ENCODE measurements around the gene ONECUT3. TPM values are rescaled to one million over a fixed set of nuclear protein-coding genes. Genes with fewer than 3 reads are reported as not detected.

The ONECUT3 gene
- total RNA-seq, 1 experiment from 2014 or later: 20.0 TPM

GRCh38 chr19:1763648-1764639 is 10.6 kb downstream of the ONECUT3 start:
- H3K4me3 Mint-ChIP-seq (ENCODE audit: low read depth, unreplicated experiment): no peak overlapping the region
- no peak overlapping the region for H3K27ac Mint-ChIP-seq (ENCODE audit: unreplicated experiment)
- BruUV-seq (replicated peaks): no TSS peak
- DNase-seq: no peak
- no peaks in the 10 kb centered on the region for H3K4me1 Mint-ChIP-seq (ENCODE audit: low read depth, unreplicated experiment)
- H3K36me3 Mint-ChIP-seq (ENCODE audit: insufficient read depth, unreplicated experiment): peaks cover 42% of the 10 kb centered on the region
- no peaks in the 10 kb centered on the region for H3K9me3 Mint-ChIP-seq (ENCODE audit: low read depth, unreplicated experiment)
- H3K27me3 Mint-ChIP-seq (ENCODE audit: unreplicated experiment): no peaks in the 10 kb centered on the region
- TF ChIP-seq CTCF (IDR thresholded peaks at IDR 0.05; ENCODE audit: unreplicated experiment): no peak
- intact Hi-C loops (cut with micrococcal nuclease; ENCODE audit: unreplicated experiment): no loop called here
- CTCF ChIA-PET: no interaction called here

GRCh38 chr19:1764729-1765128 is 11.4 kb downstream of the ONECUT3 start:
- no peaks in the 10 kb centered on the region for H3K4me1 Mint-ChIP-seq (ENCODE audit: low read depth, unreplicated experiment)
- CTCF ChIA-PET: interaction anchor here (0.8 kb wide), 1 partner anchor 91 kb away, joined by 5 read pairs; no protein-coding TSS in a partner anchor

GRCh38 chr19:1765232-1765903 is 12.1 kb downstream of the ONECUT3 start:
- Mint-ChIP-seq H3K4me3 (ENCODE audit: low read depth, unreplicated experiment) (no peak overlapping the region), H3K27me3 (ENCODE audit: unreplicated experiment) (no peaks in the 10 kb centered on the region), H3K27ac (ENCODE audit: unreplicated experiment) (no peak overlapping the region), H3K36me3 (ENCODE audit: insufficient read depth, unreplicated experiment) (peaks cover 48% of the 10 kb centered on the region), H3K9me3 (ENCODE audit: low read depth, unreplicated experiment) (no peaks in the 10 kb centered on the region), H3K4me1 (ENCODE audit: low read depth, unreplicated experiment) (no peaks in the 10 kb centered on the region)
- TF ChIP-seq CTCF (IDR thresholded peaks at IDR 0.05; ENCODE audit: unreplicated experiment): no peak
- no peak for DNase-seq
- BruUV-seq (replicated peaks): no TSS peak
- CTCF ChIA-PET: interaction anchor here (0.8 kb wide), 1 partner anchor 92 kb away, joined by 5 read pairs; no protein-coding TSS in a partner anchor
- intact Hi-C loops (cut with micrococcal nuclease; ENCODE audit: unreplicated experiment): no loop called here

More at GRCh38 chr19:1764729-1765128, 11.4 kb downstream of the ONECUT3 start:
- H3K9me3 Mint-ChIP-seq (ENCODE audit: low read depth, unreplicated experiment): no peaks in the 10 kb centered on the region
- H3K27ac Mint-ChIP-seq (ENCODE audit: unreplicated experiment): no peak overlapping the region
- intact Hi-C loops (cut with micrococcal nuclease; ENCODE audit: unreplicated experiment): no loop called here
- no peak overlapping the region for H3K4me3 Mint-ChIP-seq (ENCODE audit: low read depth, unreplicated experiment)
- no TSS peak for BruUV-seq (replicated peaks)
- H3K27me3 Mint-ChIP-seq (ENCODE audit: unreplicated experiment): no peaks in the 10 kb centered on the region
- no peak for TF ChIP-seq CTCF (IDR thresholded peaks at IDR 0.05; ENCODE audit: unreplicated experiment)
- no peak for DNase-seq
- H3K36me3 Mint-ChIP-seq (ENCODE audit: insufficient read depth, unreplicated experiment): peaks cover 42% of the 10 kb centered on the region

GRCh38 chr19:1765904-1766799 is 12.8 kb downstream of the ONECUT3 start:
- CTCF ChIA-PET: no interaction called here
- no peak overlapping the region for H3K4me3 Mint-ChIP-seq (ENCODE audit: low read depth, unreplicated experiment)
- H3K27ac Mint-ChIP-seq (ENCODE audit: unreplicated experiment): no peak overlapping the region
- H3K4me1 Mint-ChIP-seq (ENCODE audit: low read depth, unreplicated experiment): no peaks in the 10 kb centered on the region
- BruUV-seq (replicated peaks): no TSS peak
- H3K27me3 Mint-ChIP-seq (ENCODE audit: unreplicated experiment): no peaks in the 10 kb centered on the region
- H3K9me3 Mint-ChIP-seq (ENCODE audit: low read depth, unreplicated experiment): no peaks in the 10 kb centered on the region
- intact Hi-C loops (cut with micrococcal nuclease; ENCODE audit: unreplicated experiment): no loop called here
- TF ChIP-seq CTCF (IDR thresholded peaks at IDR 0.05; ENCODE audit: unreplicated experiment): no peak
- no peak for DNase-seq
- H3K36me3 Mint-ChIP-seq (ENCODE audit: insufficient read depth, unreplicated experiment): peaks cover 42% of the 10 kb centered on the region

Data from Calu3 (cell line).